NT2/D1 (cell line): ENCODE results near the gene TRAM2.

Experiments used
- YY1 ChIP-seq: IDR thresholded peaks from 2 replicates; pipeline ENCODE4 v1.6.1; 2011; ENCODE audit not compliant: insufficient read length, insufficient read depth
- ZNF274 ChIP-seq: IDR thresholded peaks from 2 replicates; pipeline ENCODE4 v1.6.1; 2011; ENCODE audit warnings: mild to moderate bottlenecking, low read depth, low read length

DNA sequence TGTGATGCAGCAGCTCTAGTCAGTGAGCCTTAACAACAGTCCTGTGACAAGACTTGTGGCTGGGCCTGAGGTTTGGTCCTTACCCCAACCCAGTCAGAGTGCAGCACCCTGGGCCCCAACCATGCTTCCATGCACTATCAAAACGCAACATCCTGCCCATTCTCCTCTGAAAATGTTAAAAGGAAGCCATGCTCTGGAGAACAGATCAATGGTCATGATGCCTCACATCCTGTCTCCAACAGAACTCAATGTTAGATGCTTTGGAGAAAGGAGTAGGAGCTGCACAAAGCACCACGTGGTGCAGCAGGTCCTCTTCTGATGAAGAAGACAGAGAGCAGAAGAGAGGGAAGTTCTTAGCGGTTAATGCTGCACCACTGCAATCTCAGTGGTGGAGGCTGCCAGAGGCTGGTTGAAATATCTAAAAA lies 41.9 kb downstream of the TRAM2 start:
- no peak for TF ChIP-seq YY1
- TF ChIP-seq ZNF274 = no peak
